Neural crest cell (in vitro differentiated cells): ENCODE results near the gene AIG1. TPM values are rescaled to one million over a fixed set of nuclear protein-coding genes. Genes with fewer than 3 reads are reported as not detected.

Experiments used
- DNase-seq: peaks from one replicate; pipeline ENCODE4 v3.0.0; 2021; ENCODE audit warnings: low read depth, mixed read lengths, low spot score
- H3K27ac Mint-ChIP-seq: one replicate; pipeline ENCODE4 v1.8.0; 2021; ENCODE audit warnings: mild to moderate bottlenecking, mixed read lengths; ENCODE audit not compliant: unreplicated experiment
- H3K27me3 Mint-ChIP-seq: 2 replicates; pipeline ENCODE4 v1.8.0; 2021; ENCODE audit warnings: low read depth, mild to moderate bottlenecking, mixed read lengths
- H3K36me3 Mint-ChIP-seq: 2 replicates; pipeline ENCODE4 v1.8.0; 2021; ENCODE audit warnings: low read depth, mild to moderate bottlenecking, mixed read lengths
- H3K4me1 Mint-ChIP-seq: 2 replicates; pipeline ENCODE4 v1.8.0; 2021; ENCODE audit warnings: mixed read lengths
- H3K4me3 Mint-ChIP-seq: one replicate; pipeline ENCODE4 v1.8.0; 2021; ENCODE audit warnings: mild to moderate bottlenecking, mixed read lengths
- H3K9me3 Mint-ChIP-seq: 2 replicates; pipeline ENCODE4 v1.8.0; 2021; ENCODE audit warnings: mixed read lengths
- total RNA-seq: library from RNA; stranded (reverse); gene quantifications from 2 replicates; pipeline ENCODE4 v1.2.1, GENCODE V29; 2021
- TF ChIP-seq, protein P1 (sequence below): fragments of 200-600 bp; sonication (generic); conservative IDR thresholded peaks from 2 replicates; pipeline ENCODE4 v1.5.0; 2021; ENCODE audit warnings: antibody characterized with exemption, mild to moderate bottlenecking

AIG1 gene
- total RNA-seq, 1 donor from 2014 or later: 22.9 TPM

DNA sequence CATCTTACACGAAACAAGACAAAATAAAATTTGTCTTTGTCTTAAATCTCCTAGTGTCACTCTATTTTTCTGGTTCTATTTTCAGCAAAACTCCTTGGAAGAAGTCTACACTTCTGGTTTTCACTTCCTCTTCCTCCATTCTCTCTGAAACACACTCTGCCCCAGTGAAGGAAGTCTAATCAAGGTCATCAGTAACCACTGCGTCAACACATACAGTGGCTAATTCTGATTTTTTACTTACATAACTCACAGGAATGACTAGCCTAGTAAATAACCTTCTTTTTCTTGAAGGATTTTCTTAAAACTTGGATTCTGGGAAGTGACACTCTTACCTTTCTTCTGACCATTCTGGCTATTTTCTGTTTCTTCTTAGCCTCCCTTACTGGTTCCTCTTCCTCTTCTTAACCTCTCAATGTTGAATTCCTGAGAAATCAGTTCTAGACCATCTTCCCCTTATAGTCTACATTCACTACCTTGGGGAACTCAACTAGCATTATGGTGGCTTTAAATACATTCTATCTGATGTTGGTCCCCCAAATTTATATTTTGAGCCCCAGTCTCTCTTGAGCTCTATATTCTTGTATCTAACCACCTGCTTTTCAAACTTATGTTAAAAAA lies 37.5 kb downstream of the AIG1 start:
- peaks cover 9% of the 10 kb centered on the region for H3K4me1 Mint-ChIP-seq
- no peak for DNase-seq
- peaks cover 22% of the 10 kb centered on the region for H3K27me3 Mint-ChIP-seq
- H3K27ac Mint-ChIP-seq: no peak overlapping the region
- no peaks in the 10 kb centered on the region for H3K9me3 Mint-ChIP-seq
- no peaks in the 10 kb centered on the region for H3K36me3 Mint-ChIP-seq
- TF ChIP-seq, protein P1, sequence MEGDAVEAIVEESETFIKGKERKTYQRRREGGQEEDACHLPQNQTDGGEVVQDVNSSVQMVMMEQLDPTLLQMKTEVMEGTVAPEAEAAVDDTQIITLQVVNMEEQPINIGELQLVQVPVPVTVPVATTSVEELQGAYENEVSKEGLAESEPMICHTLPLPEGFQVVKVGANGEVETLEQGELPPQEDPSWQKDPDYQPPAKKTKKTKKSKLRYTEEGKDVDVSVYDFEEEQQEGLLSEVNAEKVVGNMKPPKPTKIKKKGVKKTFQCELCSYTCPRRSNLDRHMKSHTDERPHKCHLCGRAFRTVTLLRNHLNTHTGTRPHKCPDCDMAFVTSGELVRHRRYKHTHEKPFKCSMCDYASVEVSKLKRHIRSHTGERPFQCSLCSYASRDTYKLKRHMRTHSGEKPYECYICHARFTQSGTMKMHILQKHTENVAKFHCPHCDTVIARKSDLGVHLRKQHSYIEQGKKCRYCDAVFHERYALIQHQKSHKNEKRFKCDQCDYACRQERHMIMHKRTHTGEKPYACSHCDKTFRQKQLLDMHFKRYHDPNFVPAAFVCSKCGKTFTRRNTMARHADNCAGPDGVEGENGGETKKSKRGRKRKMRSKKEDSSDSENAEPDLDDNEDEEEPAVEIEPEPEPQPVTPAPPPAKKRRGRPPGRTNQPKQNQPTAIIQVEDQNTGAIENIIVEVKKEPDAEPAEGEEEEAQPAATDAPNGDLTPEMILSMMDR: no peak
- H3K4me3 Mint-ChIP-seq: no peak overlapping the region

DNA sequence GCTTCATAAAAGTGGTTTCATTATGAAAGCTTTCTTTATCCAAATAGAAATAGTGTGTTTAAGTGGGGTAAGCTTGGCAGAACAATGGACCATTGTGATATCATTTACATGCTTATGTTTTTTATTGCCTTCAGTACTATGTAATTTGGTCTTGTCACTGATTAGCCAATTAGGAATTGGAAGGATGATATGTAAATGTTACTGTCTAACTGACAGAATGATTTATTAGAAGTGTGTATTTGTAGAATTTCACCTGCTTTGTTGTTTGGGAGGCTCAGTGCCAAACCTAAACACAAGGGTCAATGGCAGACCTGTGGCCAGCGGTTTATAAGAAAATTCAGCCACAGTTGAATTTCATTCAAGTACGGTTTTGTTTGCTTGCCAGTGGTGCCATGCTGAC lies 39.0 kb downstream of the AIG1 start:
- Mint-ChIP-seq H3K9me3 (peaks cover 3% of the 10 kb centered on the region), H3K4me3 (no peak overlapping the region)

DNA sequence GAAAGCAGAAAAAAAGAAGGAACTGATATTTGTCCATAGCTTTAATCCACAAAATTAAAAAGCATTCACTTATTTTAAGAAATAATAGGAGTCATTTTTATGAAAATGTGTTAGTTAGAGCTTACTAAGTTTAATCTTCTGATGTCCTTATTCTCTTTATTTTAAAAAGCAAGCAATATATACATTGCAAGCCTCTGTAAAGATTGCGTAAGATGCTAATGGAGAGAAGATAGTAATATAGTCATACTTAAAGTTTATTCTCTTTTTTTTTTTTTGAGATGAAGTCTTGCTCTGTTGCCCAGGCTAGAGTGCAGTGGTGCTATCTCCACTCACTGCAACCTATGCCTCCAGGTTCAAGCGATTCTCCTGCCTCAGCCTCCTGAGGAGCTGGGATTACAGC lies 39.7 kb downstream of the AIG1 start:
- Mint-ChIP-seq H3K27ac (no peak overlapping the region), H3K4me3 (no peak overlapping the region), H3K36me3 (no peaks in the 10 kb centered on the region), H3K4me1 (peaks cover 9% of the 10 kb centered on the region), H3K27me3 (peaks cover 22% of the 10 kb centered on the region), H3K9me3 (peaks cover 3% of the 10 kb centered on the region)
- DNase-seq: no peak
- TF ChIP-seq, protein P1: no peak

More for the DNA sequence above, 39.0 kb downstream of the AIG1 start:
- TF ChIP-seq, protein P1: no peak
- H3K4me1 Mint-ChIP-seq: peaks cover 9% of the 10 kb centered on the region
- H3K36me3 Mint-ChIP-seq: no peaks in the 10 kb centered on the region
- no peak overlapping the region for H3K27ac Mint-ChIP-seq
- no peak for DNase-seq
- peaks cover 25% of the 10 kb centered on the region for H3K27me3 Mint-ChIP-seq

DNA sequence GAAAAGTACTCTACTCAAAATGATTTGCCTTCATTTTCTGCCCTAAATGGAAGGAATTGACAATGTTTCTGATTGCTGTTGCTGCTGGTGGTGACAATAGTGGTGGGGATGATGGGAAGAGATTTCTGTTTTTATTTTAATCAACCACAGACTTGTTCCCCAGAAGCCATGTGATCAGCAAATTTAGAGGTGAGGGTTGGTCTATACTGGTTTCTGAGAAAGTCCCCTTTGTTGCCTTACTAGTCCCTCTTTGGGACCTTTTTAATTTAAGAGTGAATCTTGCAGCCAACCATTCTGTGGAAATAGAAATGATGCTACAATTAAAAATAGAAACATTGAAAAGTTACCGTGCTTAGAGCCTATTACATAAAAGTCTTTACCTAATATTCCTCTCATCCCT lies 43.2 kb downstream of the AIG1 start:
- TF ChIP-seq, protein P1: no peak
- Mint-ChIP-seq H3K4me3 (no peak overlapping the region), H3K27ac (no peak overlapping the region), H3K4me1 (peaks cover 13% of the 10 kb centered on the region), H3K27me3 (peaks cover 22% of the 10 kb centered on the region), H3K9me3 (peaks cover 3% of the 10 kb centered on the region), H3K36me3 (no peaks in the 10 kb centered on the region)
- no peak for DNase-seq

DNA sequence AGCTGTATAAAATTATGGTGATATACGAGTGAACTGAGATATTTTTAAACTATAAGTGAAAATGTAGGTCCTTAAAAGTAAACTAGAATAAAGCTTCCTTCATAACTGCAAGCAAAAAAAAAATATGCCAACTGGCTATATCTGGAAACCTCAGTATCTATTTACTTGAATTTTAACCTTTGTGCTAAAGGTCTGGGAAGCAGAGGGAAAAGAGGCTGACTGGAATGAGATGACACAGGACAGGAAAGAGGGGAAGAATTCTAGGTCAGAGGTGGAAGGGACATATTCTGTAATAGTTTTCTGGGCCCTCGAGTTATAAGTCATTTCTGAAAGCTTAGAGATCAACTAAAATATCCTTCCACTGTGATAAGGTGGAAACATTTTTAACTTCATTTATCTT lies 46.8 kb downstream of the AIG1 start:
- no peak for DNase-seq
- Mint-ChIP-seq H3K9me3 (peaks cover 3% of the 10 kb centered on the region), H3K27ac (no peak overlapping the region), H3K36me3 (no peaks in the 10 kb centered on the region), H3K4me3 (no peak overlapping the region), H3K27me3 (peaks cover 7% of the 10 kb centered on the region), H3K4me1 (peaks cover 4% of the 10 kb centered on the region)
- TF ChIP-seq, protein P1: no peak
